Immature natural killer cell (primary cell): ENCODE measurements around the gene GARIN5A. TPM values are rescaled to one million over a fixed set of nuclear protein-coding genes. Genes with fewer than 3 reads are reported as not detected.

Experiments used
- DNase-seq, 3 donors: peaks; one replicate each; pipeline ENCODE4 v3.0.0; 2022; ENCODE audit warnings: mixed read lengths in 1 of 3
- H3K27ac Mint-ChIP-seq, 6 donors: one replicate each; pipeline ENCODE4 v1.8.0; 2020; ENCODE audit warnings: mixed read lengths in 6 of 6, mild to moderate bottlenecking in 5 of 6, inconsistent platforms in 4 of 6, moderate library complexity in 3 of 6
- H3K27me3 Mint-ChIP-seq, 3 donors: one replicate each; pipeline ENCODE4 v1.8.0; 2020 to 2021; ENCODE audit warnings: low read depth in 3 of 3, mild to moderate bottlenecking in 3 of 3, mixed read lengths in 3 of 3, moderate library complexity in 3 of 3, inconsistent platforms in 1 of 3
- H3K36me3 Mint-ChIP-seq, 3 donors: one replicate each; pipeline ENCODE4 v1.8.0; 2020; ENCODE audit warnings: mixed read lengths in 3 of 3, inconsistent platforms in 2 of 3, mild to moderate bottlenecking in 2 of 3
- H3K4me1 Mint-ChIP-seq, 2 donors: one replicate each; pipeline ENCODE4 v1.8.0; 2020; ENCODE audit warnings: inconsistent platforms in 2 of 2, mild to moderate bottlenecking in 2 of 2, mixed read lengths in 2 of 2, moderate library complexity in 1 of 2
- H3K4me3 Mint-ChIP-seq, 5 donors: one replicate each; pipeline ENCODE4 v1.8.0; 2020; ENCODE audit warnings: mild to moderate bottlenecking in 5 of 5, mixed read lengths in 5 of 5, inconsistent platforms in 3 of 5, moderate library complexity in 3 of 5
- H3K9me3 Mint-ChIP-seq, 6 donors: one replicate each; pipeline ENCODE4 v1.8.0; 2020; ENCODE audit warnings: mild to moderate bottlenecking in 6 of 6, mixed read lengths in 6 of 6, inconsistent platforms in 4 of 6, moderate library complexity in 3 of 6
- polyA plus RNA-seq, 3 donors: library from polyadenylated mRNA; unstranded; fragments of 300-500 nt; fragmentation: Illumina TruSeq; gene quantifications; one replicate each; pipeline ENCODE4 v1.2.3, GENCODE V29; 2021

GARIN5A gene
- 1 to 10 TPM in 1 of 3 donors, under 1 TPM in 2; 0.39 to 1.3 (median 0.68) TPM for polyA plus RNA-seq

DNA sequence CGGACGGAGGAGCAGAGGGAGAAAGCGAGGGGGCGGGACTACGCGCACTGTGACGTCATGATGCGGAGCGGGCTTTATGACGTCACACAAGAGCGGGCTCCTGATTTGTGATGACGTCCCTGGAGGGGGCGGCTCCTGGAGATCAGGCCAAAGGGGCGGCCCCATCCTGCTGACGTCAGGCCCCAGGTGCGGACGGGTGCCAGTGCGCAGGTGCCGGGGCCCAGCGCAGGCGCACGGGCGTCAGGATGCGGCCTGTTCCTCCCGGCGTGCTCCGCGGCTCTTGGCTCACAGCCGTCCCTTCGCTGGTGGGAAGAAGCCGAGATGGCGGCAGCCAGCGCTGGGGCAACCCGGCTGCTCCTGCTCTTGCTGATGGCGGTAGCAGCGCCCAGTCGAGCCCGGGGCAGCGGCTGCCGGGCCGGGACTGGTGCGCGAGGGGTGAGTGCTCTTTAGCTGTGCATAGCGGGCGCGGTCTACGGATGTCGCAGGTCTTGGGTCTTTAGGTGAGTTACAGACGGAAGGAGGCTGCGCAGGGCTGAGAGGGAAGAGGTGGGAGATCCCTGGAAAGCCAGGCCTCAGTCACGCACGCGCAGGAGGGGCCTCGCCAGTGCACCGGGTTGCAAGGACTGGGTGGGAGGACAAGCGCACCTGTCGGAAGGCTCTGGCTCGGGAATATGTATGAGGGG, at the start of gene GARIN5A, which contains the start of gene EMC10:
Gene GARIN5A (minus strand): TSS at position 625 of the 683 bp plus-strand sequence. CDS start 460 bp downstream, at position 165.
Gene EMC10 (plus strand): TSS at position 284 of the 683 bp plus-strand sequence. CDS start 38 bp downstream, at position 322.
- H3K36me3 Mint-ChIP-seq = peaks cover 0 to 7% (median 0%) of the 10 kb centered on the region in 3 donors
- peak within 1 kb of the TSS; percentile 89 to 96 (median 92) for H3K27ac Mint-ChIP-seq
- peaks cover 21 to 26% of the 10 kb centered on the region in 2 donors for H3K4me1 Mint-ChIP-seq
- DNase-seq = peak; percentile 91 to 93 (median 92)
- H3K9me3 Mint-ChIP-seq = no peaks in the 10 kb centered on the region
- peaks cover 7 to 12% (median 8%) of the 10 kb centered on the region in 3 donors for H3K27me3 Mint-ChIP-seq
- peak within 1 kb of the TSS; percentile 97 to 99 (median 98) for H3K4me3 Mint-ChIP-seq

DNA sequence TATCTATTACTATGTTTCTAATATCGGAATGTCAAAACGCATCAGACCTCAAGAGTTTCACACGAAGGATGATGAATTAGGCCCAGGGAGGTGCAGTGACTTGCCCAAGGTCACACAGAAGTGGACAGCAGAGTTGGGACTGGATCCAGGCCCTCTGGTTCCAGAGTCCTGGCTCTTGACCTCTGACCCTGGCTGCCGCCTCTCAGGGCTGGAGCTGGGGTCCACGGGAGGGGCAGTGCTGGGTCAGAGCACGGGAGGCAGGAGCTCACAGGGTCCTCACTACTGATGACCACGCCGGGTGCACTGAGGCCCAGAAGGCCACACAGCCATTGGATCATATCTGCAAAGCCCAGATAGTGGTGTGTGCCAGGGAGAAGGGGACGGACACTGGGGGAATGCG, 46.2 kb upstream of the GARIN5A start:
- peak overlapping the region in 1 of 6 donors; percentile 10 for H3K27ac Mint-ChIP-seq
- H3K4me3 Mint-ChIP-seq = no peak overlapping the region
- DNase-seq = no peak
- peaks cover 2 to 6% (median 3%) of the 10 kb centered on the region in 3 donors for H3K27me3 Mint-ChIP-seq
- H3K9me3 Mint-ChIP-seq = no peaks in the 10 kb centered on the region
- H3K4me1 Mint-ChIP-seq = no peaks in the 10 kb centered on the region
- H3K36me3 Mint-ChIP-seq = no peaks in the 10 kb centered on the region

DNA sequence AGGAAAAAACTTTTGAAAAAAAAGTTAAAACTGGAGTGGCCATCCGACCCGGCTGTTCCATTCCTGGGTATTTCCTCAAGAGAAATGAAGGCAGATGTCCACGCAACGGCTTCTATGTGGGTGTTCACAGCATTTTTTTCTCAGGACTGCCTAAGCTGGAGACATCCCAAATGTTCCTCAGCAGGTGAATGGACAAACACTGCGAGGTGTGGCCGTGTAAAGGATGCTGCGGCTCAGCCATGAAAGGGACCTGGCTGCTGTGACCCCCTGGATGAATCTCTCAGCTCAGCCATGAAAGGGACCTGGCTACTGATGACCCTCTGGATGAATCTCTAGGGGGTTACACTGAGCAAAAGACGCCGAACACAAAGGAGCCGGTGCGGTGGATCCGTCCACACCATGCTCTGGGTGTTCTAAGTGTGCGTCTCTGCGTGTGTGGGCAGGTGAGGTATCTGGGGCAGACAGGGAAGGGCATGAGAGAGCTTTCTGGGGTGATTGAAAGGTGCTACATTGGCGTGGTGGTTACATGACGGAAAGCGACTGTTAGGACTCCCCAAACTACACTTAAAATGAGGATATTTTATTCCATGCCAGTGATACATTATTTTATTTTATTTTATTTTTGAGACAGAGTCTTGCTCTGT, 44.3 kb upstream of the GARIN5A start:
- Mint-ChIP-seq H3K27ac (peak overlapping the region in 1 of 6 donors; percentile 13), H3K4me3 (no peak overlapping the region), H3K36me3 (no peaks in the 10 kb centered on the region), H3K27me3 (peaks cover 2 to 6% (median 4%) of the 10 kb centered on the region in 3 donors), H3K9me3 (no peaks in the 10 kb centered on the region), H3K4me1 (no peaks in the 10 kb centered on the region)
- no peak for DNase-seq

DNA sequence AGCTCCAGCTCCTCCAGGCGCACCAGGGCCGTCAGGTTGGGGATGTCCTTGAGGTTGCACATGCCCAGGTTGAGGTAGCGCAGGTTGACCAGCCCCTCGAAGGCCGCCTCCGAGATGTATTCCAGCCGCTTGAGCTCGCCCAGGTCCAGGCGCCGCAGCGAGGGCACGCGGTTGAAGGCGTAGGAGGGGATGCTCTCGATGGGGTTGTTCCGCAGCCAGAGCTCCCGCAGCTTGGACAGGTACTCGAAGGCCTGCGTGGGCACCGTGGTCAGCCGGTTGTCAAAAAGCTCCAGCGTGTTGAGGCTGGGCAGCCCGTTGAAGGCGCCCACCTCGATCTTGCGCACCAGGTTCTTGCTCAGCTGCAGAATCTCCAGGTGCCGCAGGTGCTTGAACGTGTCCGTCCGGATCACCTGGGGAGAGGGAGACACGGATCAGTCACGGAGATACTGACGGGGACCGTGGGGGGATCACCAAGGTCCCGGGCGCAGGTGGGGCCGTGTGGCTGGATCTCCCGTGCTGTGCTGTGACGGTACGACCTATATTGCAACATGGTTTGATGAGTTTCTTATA, 42.4 kb upstream of the GARIN5A start:
- Mint-ChIP-seq H3K4me3 (no peak overlapping the region), H3K4me1 (no peaks in the 10 kb centered on the region), H3K36me3 (no peaks in the 10 kb centered on the region), H3K9me3 (no peaks in the 10 kb centered on the region), H3K27ac (no peak overlapping the region), H3K27me3 (peaks cover 3 to 7% (median 5%) of the 10 kb centered on the region in 3 donors)
- DNase-seq = no peak

DNA sequence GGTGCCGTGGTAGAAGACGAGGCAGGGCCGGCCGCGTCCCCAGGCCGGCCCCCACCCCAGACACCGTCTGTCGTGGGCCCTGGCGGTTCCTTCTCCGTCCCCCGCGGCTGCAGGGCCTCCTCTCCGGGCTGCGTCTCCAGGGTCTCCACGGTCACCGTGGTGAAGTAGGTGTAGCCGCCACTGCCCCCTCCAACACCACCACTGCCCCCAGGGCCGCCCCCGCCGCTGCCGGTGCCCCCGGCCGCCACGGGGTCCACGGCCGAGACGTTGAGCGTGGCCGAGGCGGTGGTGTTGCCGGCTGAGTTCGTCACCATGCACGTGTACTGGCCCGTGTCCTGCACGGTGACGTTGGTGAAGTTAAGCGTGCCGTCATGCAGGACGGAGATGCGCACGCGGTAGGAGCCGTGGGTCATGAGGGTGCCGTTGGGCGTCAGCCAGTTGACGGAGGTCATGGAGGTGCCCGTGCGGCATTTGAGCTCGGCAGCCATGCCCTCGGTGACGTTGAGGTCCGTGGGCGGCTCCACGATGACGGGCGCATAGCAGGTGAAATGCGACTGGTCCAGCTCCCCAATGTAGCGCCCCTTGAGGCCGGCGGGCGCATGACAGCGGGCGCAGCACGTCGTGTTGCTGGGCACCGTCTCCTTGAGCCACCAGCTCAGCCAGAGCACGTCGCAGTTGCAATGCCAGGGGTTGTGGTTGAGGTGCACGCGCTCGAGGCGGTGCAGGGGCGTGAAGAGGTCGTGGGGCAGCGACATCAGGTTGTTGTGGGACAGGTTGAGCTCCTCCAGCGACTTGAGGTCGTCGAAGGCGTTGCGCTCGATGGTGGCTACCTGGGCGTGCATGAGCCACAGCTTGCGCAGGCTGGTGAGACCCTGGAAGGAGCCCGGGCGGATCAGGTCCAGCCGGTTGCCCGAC, 41.7 kb upstream of the GARIN5A start:
- H3K27me3 Mint-ChIP-seq = peaks cover 3 to 7% (median 5%) of the 10 kb centered on the region in 3 donors
- H3K27ac Mint-ChIP-seq = no peak overlapping the region
- H3K4me3 Mint-ChIP-seq = no peak overlapping the region
- no peaks in the 10 kb centered on the region for H3K9me3 Mint-ChIP-seq
- no peaks in the 10 kb centered on the region for H3K36me3 Mint-ChIP-seq
- no peaks in the 10 kb centered on the region for H3K4me1 Mint-ChIP-seq
- no peak for DNase-seq

DNA sequence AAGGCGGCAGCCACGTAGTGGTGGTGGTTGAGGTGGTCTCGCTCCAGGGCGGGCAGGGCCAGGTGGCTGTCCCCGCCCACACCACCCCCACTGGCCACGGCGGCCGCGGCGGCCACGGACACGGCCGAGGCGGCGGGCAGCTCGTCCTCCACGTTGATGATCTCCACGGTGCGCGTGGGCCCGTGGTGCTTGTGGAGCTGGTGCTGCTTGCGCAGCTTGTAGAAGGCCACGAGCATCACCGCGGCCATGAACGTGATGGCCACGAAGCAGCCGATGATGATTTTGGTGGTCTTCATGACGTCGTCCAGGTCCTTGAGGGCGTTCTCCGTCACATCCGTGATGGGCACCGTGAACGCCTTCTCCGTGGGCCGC, 41.0 kb upstream of the GARIN5A start:
- no peak overlapping the region for H3K27ac Mint-ChIP-seq
- no peaks in the 10 kb centered on the region for H3K4me1 Mint-ChIP-seq
- no peaks in the 10 kb centered on the region for H3K36me3 Mint-ChIP-seq
- DNase-seq = no peak
- no peaks in the 10 kb centered on the region for H3K9me3 Mint-ChIP-seq
- H3K27me3 Mint-ChIP-seq = peaks cover 3 to 5% (median 4%) of the 10 kb centered on the region in 3 donors
- no peak overlapping the region for H3K4me3 Mint-ChIP-seq

DNA sequence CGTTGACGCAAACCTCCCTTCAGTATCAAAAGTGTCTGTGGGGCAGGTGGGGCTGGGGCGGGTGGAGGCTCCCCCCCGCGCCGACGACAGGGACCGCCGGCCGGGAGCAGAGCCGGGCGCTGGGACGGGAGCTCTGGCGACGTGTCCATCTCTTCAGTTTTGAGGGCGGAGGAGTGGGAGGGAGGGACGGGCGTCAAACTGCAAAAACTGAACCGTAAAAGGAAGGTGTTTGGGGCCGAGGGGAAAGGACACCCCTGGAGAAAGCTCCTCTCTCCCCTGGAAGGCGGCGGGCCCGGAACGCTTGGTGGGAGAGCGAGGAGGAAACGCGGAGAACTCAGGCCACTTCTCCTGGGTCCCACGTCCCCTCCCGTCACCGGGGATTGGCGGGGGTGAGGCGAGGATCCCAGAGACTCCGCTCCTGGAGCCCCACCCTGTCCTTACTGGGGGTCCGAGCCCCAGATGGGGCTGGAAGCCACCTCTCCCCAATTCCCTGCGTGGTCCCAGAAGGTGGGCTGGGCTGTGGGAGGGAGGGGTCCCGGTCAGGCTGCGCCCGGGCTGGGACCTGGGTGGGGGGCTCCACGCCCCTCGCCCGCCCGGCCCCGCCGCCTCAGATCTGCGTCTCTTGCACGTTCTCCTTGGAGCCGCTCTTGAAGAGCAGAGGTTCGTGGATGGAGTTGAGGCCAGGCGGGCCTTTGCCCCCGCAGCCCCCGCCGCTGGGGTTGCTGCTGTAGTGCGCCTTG, 40.5 kb upstream of the GARIN5A start:
- no peaks in the 10 kb centered on the region for H3K4me1 Mint-ChIP-seq
- H3K27ac Mint-ChIP-seq = no peak overlapping the region
- no peaks in the 10 kb centered on the region for H3K9me3 Mint-ChIP-seq
- H3K27me3 Mint-ChIP-seq = peaks cover 3 to 5% (median 4%) of the 10 kb centered on the region in 3 donors
- no peak overlapping the region for H3K4me3 Mint-ChIP-seq
- no peaks in the 10 kb centered on the region for H3K36me3 Mint-ChIP-seq
- DNase-seq = no peak

DNA sequence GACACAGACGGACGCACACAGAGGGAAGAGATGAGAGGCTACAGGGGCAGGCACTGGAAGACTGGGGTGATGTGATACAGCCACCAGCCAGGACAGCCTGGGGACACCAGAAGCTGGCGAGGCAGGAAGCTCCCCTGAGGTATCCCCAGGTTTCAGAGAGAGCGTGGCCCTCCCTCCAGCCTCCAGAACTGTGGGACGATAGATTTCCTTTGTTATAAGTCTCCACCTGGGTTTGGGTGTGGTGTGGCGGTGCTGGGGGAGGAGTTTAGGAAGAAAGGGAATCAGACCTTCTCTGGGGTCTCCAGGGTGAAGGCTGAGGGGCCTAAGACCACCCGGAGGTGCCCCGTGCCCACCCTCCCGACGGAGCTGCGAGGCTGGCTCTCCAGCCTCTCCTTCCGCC, 39.8 kb upstream of the GARIN5A start:
- Mint-ChIP-seq H3K9me3 (no peaks in the 10 kb centered on the region), H3K4me3 (no peak overlapping the region), H3K4me1 (peaks cover 4 to 6% of the 10 kb centered on the region in 2 donors), H3K27me3 (peaks cover 5 to 8% (median 5%) of the 10 kb centered on the region in 3 donors), H3K36me3 (no peaks in the 10 kb centered on the region), H3K27ac (no peak overlapping the region)
- DNase-seq = no peak

DNA sequence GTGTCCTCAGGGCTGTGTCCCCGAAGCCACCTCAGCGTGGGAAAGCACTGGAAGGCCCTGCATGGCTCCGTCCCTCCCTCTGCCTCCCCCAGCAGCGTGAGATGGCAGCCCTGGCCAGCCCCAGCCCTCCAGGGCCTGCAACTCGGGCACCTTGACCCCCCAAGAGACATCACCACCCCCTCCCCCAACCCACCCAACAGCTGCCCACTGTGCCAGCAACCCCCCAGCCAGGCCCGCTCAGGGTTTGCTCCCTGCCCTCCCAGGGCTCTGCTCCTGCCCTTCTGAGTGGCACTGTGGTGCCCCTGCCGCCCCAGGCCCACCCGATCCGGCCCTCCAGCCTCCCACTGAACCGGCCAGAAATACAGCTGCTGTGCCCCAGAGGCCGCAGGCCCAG, 38.5 kb upstream of the GARIN5A start:
- H3K9me3 Mint-ChIP-seq = no peaks in the 10 kb centered on the region
- H3K4me1 Mint-ChIP-seq = peaks cover 11 to 18% of the 10 kb centered on the region in 2 donors
- no peak overlapping the region for H3K4me3 Mint-ChIP-seq
- no peaks in the 10 kb centered on the region for H3K36me3 Mint-ChIP-seq
- no peak overlapping the region for H3K27ac Mint-ChIP-seq
- DNase-seq = no peak
- H3K27me3 Mint-ChIP-seq = peaks cover 7 to 10% (median 7%) of the 10 kb centered on the region in 3 donors

DNA sequence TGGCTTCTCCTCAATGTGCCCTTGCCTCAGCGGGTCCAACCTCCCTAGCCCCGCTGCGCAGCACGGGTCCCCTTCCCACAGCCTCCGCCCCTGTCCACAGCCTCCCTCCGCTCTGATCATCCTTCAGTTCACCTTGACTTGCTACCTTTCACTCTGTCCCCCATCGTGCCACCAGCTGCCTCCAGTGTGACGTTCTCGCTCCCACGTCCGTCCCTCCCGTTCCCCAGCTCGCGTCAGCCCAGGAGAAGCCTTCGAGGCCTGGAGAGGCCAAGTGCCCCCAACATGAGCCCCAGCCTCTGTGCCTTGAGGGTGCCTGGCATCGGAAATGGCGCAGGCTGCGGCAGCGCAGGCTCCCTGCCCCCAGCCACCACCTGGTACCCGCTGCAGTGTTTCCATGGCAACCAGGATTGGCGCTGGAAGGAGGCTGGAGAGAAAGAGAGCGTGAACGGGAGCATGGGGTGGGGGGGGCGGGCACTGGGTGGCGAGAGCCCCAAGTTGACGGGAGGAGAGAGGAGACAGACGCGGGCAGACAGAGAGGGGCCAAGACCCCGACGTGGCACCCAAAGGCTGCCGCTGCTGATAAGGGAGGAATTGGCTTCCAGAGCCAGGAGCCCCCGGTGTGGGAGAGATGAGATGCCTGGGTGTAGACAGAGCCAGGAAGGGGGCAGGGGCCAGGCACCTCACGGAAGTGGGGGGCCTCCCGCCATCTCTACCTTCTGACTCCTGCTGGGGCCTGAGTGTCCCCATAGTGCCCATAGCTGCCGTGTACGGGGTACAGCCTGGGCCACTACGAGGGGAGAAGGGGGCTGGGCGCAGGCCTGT, 37.9 kb upstream of the GARIN5A start:
- H3K36me3 Mint-ChIP-seq = no peaks in the 10 kb centered on the region
- H3K27ac Mint-ChIP-seq = peak overlapping the region in 3 of 6 donors; percentile 39 to 66 (median 45)
- peaks cover 7 to 10% (median 7%) of the 10 kb centered on the region in 3 donors for H3K27me3 Mint-ChIP-seq
- peaks cover 11 to 18% of the 10 kb centered on the region in 2 donors for H3K4me1 Mint-ChIP-seq
- peak overlapping the region in 2 of 5 donors; percentile 43 to 44 for H3K4me3 Mint-ChIP-seq
- DNase-seq = no peak
- H3K9me3 Mint-ChIP-seq = no peaks in the 10 kb centered on the region

DNA sequence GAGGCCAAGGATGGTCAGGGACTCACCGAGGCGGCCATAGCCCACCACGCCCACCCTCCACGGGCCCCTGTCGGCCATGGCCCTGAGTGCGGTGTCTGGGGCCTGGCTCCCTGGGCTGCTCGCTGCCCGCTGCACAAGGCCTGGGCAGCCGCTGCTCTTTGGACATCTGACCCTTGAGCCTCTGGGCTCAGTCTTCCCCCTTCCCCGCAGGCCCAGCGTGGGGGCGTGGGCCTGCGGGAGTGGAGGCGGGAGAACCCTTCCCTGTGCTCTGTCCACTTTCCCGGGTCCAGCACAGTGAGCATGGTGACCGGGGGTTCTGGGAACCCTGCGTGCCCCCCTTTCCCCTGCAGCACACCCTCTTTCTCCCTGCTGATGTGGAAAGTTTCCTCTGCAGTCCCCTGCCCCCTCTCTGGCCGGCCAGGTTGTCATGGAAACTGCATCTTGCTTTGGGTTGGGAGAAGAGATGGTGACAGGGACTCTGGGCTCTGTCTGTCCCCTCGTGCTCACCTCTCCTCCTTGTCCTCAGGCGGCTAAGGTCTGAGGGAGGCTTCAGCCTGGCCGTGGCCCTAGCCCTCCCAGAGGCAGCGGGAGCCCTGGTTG, 37.2 kb upstream of the GARIN5A start, which contains the start of gene ASPDH:
Gene ASPDH (minus strand): TSS at position 168 of the 600 bp plus-strand sequence. CDS start 90 bp downstream, at position 78.
- peak within 1 kb of the TSS in 3 of 5 donors; percentile 43 to 51 (median 44) for H3K4me3 Mint-ChIP-seq
- peaks cover 14 to 18% of the 10 kb centered on the region in 2 donors for H3K4me1 Mint-ChIP-seq
- peaks cover 5 to 10% (median 8%) of the 10 kb centered on the region in 3 donors for H3K27me3 Mint-ChIP-seq
- no peaks in the 10 kb centered on the region for H3K9me3 Mint-ChIP-seq
- H3K27ac Mint-ChIP-seq = peak within 1 kb of the TSS in 5 of 6 donors; percentile 39 to 81 (median 74)
- H3K36me3 Mint-ChIP-seq = no peaks in the 10 kb centered on the region
- no peak for DNase-seq
